ENCODE data around the gene MYZAP. TPM values are rescaled to one million over a fixed set of nuclear protein-coding genes. Genes with fewer than 3 reads are reported as not detected.

The MYZAP gene
- total and polyA plus RNA-seq, 2 experiments from 2014 or later = 1.0 to 1.5 TPM

DNA sequence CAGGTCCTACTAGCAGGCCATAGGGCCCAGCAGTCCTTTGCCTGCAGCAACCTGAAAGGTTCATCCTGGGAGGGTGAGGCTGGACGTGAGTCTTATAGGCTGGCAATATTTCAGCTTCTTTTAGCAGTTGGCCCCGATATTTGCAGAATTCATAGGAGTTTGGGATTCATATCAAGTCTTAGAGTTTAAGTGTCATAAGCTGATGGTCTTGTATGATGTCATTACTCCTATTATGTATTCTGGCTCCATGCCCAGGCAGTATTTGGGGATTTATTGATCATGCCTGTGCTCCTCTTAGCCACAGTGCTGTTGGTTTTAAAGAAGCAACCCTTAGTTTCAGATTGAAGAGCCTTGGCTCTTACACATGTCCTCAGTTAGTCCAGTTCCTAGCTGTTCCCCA is 73.5 kb downstream of the MYZAP start (continued):
- TF ChIP-seq, protein P1, sequence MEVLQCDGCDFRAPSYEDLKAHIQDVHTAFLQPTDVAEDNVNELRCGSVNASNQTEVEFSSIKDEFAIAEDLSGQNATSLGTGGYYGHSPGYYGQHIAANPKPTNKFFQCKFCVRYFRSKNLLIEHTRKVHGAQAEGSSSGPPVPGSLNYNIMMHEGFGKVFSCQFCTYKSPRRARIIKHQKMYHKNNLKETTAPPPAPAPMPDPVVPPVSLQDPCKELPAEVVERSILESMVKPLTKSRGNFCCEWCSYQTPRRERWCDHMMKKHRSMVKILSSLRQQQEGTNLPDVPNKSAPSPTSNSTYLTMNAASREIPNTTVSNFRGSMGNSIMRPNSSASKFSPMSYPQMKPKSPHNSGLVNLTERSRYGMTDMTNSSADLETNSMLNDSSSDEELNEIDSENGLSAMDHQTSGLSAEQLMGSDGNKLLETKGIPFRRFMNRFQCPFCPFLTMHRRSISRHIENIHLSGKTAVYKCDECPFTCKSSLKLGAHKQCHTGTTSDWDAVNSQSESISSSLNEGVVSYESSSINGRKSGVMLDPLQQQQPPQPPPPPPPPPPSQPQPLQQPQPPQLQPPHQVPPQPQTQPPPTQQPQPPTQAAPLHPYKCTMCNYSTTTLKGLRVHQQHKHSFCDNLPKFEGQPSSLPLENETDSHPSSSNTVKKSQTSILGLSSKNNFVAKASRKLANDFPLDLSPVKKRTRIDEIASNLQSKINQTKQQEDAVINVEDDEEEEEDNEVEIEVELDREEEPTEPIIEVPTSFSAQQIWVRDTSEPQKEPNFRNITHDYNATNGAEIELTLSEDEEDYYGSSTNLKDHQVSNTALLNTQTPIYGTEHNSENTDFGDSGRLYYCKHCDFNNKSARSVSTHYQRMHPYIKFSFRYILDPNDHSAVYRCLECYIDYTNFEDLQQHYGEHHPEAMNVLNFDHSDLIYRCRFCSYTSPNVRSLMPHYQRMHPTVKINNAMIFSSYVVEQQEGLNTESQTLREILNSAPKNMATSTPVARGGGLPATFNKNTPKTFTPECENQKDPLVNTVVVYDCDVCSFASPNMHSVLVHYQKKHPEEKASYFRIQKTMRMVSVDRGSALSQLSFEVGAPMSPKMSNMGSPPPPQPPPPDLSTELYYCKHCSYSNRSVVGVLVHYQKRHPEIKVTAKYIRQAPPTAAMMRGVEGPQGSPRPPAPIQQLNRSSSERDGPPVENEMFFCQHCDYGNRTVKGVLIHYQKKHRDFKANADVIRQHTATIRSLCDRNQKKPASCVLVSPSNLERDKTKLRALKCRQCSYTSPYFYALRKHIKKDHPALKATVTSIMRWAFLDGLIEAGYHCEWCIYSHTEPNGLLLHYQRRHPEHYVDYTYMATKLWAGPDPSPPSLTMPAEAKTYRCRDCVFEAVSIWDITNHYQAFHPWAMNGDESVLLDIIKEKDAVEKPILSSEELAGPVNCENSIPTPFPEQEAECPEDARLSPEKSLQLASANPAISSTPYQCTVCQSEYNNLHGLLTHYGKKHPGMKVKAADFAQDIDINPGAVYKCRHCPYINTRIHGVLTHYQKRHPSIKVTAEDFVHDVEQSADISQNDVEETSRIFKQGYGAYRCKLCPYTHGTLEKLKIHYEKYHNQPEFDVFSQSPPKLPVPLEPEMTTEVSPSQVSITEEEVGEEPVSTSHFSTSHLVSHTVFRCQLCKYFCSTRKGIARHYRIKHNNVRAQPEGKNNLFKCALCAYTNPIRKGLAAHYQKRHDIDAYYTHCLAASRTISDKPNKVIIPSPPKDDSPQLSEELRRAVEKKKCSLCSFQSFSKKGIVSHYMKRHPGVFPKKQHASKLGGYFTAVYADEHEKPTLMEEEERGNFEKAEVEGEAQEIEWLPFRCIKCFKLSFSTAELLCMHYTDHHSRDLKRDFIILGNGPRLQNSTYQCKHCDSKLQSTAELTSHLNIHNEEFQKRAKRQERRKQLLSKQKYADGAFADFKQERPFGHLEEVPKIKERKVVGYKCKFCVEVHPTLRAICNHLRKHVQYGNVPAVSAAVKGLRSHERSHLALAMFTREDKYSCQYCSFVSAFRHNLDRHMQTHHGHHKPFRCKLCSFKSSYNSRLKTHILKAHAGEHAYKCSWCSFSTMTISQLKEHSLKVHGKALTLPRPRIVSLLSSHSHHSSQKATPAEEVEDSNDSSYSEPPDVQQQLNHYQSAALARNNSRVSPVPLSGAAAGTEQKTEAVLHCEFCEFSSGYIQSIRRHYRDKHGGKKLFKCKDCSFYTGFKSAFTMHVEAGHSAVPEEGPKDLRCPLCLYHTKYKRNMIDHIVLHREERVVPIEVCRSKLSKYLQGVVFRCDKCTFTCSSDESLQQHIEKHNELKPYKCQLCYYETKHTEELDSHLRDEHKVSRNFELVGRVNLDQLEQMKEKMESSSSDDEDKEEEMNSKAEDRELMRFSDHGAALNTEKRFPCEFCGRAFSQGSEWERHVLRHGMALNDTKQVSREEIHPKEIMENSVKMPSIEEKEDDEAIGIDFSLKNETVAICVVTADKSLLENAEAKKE (CRISPR knock-in tag; IDR thresholded peaks at IDR 0.05) = no peak
- TF ChIP-seq EZH2 (IDR thresholded peaks at IDR 0.05; ENCODE audit: low read depth, unreplicated experiment) = no peak
- TF ChIP-seq, protein P2, sequence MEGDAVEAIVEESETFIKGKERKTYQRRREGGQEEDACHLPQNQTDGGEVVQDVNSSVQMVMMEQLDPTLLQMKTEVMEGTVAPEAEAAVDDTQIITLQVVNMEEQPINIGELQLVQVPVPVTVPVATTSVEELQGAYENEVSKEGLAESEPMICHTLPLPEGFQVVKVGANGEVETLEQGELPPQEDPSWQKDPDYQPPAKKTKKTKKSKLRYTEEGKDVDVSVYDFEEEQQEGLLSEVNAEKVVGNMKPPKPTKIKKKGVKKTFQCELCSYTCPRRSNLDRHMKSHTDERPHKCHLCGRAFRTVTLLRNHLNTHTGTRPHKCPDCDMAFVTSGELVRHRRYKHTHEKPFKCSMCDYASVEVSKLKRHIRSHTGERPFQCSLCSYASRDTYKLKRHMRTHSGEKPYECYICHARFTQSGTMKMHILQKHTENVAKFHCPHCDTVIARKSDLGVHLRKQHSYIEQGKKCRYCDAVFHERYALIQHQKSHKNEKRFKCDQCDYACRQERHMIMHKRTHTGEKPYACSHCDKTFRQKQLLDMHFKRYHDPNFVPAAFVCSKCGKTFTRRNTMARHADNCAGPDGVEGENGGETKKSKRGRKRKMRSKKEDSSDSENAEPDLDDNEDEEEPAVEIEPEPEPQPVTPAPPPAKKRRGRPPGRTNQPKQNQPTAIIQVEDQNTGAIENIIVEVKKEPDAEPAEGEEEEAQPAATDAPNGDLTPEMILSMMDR (conservative IDR thresholded peaks at IDR 0.05; ENCODE audit: low read depth in 2 of 2) = no peak
- no peak for TF ChIP-seq ZNF331 (CRISPR knock-in tag; IDR thresholded peaks at IDR 0.05; ENCODE audit: low read depth)

DNA sequence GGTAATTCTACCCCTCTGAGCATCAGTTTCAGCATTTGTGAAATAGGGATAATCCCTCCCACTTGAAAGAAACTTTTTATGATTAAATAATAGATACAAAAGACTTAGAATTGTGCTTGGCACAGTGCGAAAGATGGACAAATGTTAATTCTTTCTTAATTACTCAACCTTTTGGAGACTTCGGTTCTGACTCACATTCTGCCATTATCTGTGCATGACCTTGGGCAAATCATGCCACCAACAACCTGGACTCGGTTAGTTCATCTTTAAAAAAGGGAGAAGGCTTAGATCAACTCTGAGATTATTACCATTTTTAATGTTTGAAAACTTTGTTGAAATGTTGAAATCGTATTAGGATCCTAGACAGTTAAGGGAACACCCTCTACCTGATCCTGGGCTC is 74.2 kb downstream of the MYZAP start:
- ATAC-seq = no peak
- Histone ChIP-seq H3K9me2 (ENCODE audit: insufficient read depth) (no peaks in the 10 kb centered on the region), H3K27me3 (ENCODE audit: insufficient read depth) (no peaks in the 10 kb centered on the region), H3K4me1 (ENCODE audit: insufficient read depth) (no peaks in the 10 kb centered on the region), H4K20me1 (replicated peaks; ENCODE audit: insufficient read depth) (no peaks in the 10 kb centered on the region), H3K4me3 (no peak overlapping the region), H3F3A (replicated peaks; ENCODE audit: low read depth) (no peaks in the 10 kb centered on the region), H3K27ac (ENCODE audit: low read depth) (no peak overlapping the region), H3K4me2 (no peak overlapping the region), H2AFZ (no peak overlapping the region), H3K36me3 (ENCODE audit: insufficient read depth) (no peaks in the 10 kb centered on the region), H3K79me2 (replicated peaks; ENCODE audit: insufficient read depth) (no peaks in the 10 kb centered on the region)
- TF ChIP-seq EZH2phosphoT487 (IDR thresholded peaks at IDR 0.05; ENCODE audit: unreplicated experiment) (no peak), NANOG (IDR thresholded peaks at IDR 0.05; ENCODE audit: borderline replicate concordance) (no peak), JUNB (IDR thresholded peaks at IDR 0.05; ENCODE audit: unreplicated experiment) (no peak), POLR2AphosphoS5 (IDR thresholded peaks at IDR 0.05; ENCODE audit: low read depth) (no peak)
- TF ChIP-seq, protein P3, sequence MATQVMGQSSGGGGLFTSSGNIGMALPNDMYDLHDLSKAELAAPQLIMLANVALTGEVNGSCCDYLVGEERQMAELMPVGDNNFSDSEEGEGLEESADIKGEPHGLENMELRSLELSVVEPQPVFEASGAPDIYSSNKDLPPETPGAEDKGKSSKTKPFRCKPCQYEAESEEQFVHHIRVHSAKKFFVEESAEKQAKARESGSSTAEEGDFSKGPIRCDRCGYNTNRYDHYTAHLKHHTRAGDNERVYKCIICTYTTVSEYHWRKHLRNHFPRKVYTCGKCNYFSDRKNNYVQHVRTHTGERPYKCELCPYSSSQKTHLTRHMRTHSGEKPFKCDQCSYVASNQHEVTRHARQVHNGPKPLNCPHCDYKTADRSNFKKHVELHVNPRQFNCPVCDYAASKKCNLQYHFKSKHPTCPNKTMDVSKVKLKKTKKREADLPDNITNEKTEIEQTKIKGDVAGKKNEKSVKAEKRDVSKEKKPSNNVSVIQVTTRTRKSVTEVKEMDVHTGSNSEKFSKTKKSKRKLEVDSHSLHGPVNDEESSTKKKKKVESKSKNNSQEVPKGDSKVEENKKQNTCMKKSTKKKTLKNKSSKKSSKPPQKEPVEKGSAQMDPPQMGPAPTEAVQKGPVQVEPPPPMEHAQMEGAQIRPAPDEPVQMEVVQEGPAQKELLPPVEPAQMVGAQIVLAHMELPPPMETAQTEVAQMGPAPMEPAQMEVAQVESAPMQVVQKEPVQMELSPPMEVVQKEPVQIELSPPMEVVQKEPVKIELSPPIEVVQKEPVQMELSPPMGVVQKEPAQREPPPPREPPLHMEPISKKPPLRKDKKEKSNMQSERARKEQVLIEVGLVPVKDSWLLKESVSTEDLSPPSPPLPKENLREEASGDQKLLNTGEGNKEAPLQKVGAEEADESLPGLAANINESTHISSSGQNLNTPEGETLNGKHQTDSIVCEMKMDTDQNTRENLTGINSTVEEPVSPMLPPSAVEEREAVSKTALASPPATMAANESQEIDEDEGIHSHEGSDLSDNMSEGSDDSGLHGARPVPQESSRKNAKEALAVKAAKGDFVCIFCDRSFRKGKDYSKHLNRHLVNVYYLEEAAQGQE (IDR thresholded peaks at IDR 0.05; ENCODE audit: unreplicated experiment) = no peak
- TF ChIP-seq, protein P2 (conservative IDR thresholded peaks at IDR 0.05; ENCODE audit: low read depth in 2 of 2) = no peak
- no peak overlapping the region for H3K4me3 Mint-ChIP-seq
- no peaks in the 10 kb centered on the region for H3K4me1 Mint-ChIP-seq
- no peak for DNase-seq (ENCODE audit: low spot score)
- no peaks in the 10 kb centered on the region for H3K9me3 Mint-ChIP-seq
- H3K27ac Mint-ChIP-seq = no peak overlapping the region
- H3K27me3 Mint-ChIP-seq (ENCODE audit: insufficient read depth, low read depth, poor library complexity) = no peaks in the 10 kb centered on the region
- H3K36me3 Mint-ChIP-seq (ENCODE audit: low read depth) = no peaks in the 10 kb centered on the region
